Effector CD4-positive, alpha-beta T cell (primary cell): ENCODE measurements around the gene BEGAIN.

Experiments
- DNase-seq: peaks from one replicate; pipeline ENCODE4 v3.0.0-alpha.2; 2020

BEGAIN gene

GRCh38 chr14:100580316-100581227 is 6.6 kb downstream of the BEGAIN start:
- DNase-seq = no peak

GRCh38 chr14:100578552-100578951 is 8.7 kb downstream of the BEGAIN start:
- DNase-seq = no peak

DNA sequence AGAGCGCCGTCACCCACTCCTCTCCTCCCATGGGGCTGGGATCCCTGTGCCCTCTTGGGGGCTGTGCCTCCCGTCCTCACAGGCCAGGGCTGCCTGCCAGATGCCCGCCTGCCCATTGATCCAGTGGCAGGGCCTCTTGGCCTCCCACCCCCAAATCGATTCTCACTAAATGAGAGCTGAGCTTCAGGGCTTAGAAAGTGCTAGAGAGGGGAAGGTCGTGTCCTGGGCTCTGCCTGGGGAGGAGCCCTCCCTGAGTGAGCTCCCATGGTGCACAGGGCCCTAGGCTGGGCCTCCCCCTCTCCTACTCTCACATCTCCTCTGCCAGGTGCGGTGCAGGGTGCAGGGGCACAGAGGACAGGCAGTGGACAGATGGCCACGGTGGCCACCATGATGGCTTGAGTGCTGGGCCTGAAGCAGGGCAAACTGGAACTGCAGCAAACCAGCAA is 9.2 kb downstream of the BEGAIN start:
- no peak for DNase-seq

- DNase-seq = no peak
Observed at GRCh38 chr14:100577321-100577985, 9.8 kb downstream of the BEGAIN start.

DNA sequence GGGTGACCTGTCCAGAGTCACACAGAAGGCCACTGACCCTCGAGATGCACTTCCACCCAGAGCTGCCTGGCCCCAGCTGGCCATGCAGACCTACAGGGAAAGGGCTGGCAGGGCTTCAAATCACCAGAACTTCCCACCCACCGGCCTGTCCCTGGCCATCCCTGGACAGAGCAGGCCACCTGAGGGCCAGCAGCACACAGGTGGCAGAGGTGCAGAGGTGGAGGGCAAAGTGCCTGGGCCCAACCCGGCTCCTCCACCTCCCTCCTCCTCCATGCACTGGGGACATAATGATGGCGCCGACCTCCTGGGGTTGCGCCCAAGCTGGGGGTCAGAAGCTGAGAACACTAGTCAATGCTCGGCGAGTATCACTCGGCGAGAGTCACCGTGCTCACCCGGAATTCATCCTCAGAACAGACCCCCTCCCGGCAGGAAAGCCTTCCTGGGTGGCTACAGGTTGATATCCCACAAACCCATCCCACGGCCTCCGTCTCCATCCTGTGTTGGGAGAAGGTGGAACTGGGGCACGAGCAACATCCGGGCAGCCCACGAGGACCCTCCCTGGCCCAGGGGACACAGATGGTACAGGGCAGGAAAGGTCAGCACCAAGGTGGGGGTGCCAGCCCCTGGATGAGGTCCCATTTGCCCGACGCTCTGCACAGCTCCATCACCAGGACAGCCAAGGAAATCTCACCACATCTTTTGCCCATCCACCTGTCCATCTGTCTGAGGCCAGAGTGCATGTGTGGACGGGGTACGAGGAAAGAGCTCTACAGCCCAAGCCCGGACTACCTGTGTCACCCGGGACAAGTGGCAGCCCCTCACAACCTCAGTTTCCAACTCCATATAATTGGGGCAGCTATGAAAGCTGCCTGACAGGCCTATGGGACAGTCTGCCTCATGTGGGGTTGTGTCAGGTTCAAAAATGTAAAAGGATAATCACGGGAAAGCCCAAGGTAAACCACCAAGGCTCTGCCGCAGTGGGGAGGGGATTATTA is 10.8 kb downstream of the BEGAIN start:
- no peak for DNase-seq

- DNase-seq = no peak
Observed at GRCh38 chr14:100575266-100575995, 11.8 kb downstream of the BEGAIN start.

- no peak for DNase-seq
Observed at GRCh38 chr14:100574642-100575031, 12.6 kb downstream of the BEGAIN start.

DNA sequence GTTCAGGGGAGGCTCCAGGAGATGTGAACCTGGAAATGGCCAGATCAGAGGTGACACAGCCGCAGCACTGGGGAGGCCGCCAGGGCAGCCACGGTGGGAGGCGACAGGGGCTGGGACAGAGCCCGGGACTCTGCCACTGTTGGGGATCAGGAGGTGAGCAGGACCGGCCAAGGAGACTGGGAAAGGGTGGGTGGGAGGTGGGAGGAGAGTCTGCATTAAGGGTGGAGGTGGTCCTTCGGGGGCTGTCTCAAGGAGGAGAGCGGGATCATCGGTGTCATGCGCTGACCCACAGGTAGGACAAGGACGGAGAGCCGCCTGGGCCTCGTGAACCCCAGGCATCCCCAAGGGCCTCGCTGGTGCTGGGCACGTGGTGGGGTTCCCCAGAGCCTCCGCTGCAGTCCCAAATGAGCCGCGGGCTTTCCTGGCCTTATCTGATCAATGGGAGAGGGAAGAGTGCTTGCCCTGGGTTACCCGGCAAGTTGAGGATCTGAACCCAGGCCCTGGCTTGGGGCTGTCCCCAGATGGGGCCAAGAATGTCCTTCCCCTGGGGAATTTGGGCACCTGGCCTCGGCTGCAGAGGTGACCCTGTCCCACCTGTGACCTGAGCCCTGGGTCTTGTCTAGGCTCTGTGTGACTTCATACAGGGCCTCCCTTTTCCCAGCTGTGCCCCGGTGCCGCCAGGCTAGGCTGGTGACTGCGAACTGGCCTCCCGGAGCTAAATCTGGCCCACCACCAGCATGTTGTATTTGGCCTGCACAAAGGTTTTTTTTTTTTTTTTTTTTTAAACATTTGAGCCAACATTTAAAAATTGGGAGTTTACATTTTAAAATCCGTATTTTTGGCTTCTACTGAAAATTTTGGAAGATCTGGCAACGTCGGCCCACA is 13.2 kb downstream of the BEGAIN start:
- no peak for DNase-seq

DNA sequence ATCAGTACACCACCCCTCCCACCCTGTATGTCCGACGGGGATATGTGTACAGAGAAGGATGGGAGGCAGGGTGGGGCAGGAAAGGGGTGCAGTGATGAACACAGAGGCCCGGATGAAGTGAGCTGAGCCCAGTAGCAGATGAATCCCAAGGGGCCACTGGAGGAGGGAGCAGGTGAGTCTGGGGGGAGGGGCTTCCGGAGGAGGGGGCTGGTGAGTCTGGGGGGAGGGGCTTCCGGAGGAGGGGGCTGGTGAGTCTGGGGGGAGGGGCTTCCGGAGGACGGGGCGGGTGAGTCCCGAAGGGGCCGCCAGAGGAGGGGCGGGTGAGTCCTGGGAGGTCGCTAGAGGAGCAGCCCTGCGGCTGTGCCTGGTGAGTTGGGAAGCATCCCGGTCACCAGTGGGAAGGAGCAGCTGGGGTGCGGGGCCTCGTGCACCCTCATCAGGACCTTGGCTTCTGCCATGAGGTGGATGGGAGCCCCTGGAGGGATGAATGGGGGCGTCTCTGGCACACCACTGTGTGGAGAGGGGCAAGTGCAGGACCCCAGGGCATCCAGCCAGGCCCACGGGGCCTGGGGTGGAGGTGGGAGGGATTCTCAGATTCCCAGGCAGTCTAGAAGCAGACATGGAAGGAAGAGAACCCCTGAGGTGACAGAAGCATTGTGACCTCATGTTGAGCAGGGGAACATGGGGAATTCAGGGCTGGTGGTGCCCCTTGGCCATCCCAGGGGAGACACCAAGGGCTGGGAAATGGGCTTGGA is 14.0 kb downstream of the BEGAIN start:
- DNase-seq = no peak

- no peak for DNase-seq
Observed at GRCh38 chr14:100572543-100572942, 14.7 kb downstream of the BEGAIN start.

- no peak for DNase-seq
Observed at GRCh38 chr14:100571837-100572236, 15.4 kb downstream of the BEGAIN start.

- DNase-seq = no peak
Observed at GRCh38 chr14:100570726-100571454, 16.3 kb downstream of the BEGAIN start.

DNA sequence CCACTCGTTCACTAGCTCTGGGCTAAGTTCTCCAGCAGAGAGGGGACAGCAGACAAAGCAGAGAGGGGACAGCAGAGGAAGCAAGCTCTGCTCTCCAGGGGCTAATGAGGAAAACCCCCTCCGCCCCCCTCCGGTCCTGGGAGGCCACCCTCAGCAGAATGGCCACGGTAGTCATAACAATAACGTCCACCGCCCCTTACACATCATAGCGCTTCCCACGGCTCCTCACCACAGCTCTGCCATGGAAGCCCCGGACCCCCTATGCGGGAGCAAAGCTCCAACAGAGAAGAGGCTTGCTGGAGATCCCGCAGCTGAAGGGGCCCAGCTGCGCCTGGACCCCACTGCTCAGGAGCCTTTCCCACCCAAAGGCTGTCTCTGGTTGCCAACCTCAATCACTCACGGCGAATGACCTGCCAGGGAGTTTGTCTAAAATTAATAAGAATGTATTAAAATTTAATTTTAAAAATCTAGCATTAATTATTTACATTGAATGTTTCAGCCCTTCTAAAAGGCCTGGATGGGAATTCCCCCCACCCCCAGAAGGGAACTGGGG is 17.4 kb downstream of the BEGAIN start:
- DNase-seq = no peak

- DNase-seq = no peak
Observed at GRCh38 chr14:100568998-100569733, 18.1 kb downstream of the BEGAIN start.

GRCh38 chr14:100568164-100568997 is 18.8 kb downstream of the BEGAIN start:
- DNase-seq = no peak

GRCh38 chr14:100567877-100568163 is 19.4 kb downstream of the BEGAIN start:
- no peak for DNase-seq

DNA sequence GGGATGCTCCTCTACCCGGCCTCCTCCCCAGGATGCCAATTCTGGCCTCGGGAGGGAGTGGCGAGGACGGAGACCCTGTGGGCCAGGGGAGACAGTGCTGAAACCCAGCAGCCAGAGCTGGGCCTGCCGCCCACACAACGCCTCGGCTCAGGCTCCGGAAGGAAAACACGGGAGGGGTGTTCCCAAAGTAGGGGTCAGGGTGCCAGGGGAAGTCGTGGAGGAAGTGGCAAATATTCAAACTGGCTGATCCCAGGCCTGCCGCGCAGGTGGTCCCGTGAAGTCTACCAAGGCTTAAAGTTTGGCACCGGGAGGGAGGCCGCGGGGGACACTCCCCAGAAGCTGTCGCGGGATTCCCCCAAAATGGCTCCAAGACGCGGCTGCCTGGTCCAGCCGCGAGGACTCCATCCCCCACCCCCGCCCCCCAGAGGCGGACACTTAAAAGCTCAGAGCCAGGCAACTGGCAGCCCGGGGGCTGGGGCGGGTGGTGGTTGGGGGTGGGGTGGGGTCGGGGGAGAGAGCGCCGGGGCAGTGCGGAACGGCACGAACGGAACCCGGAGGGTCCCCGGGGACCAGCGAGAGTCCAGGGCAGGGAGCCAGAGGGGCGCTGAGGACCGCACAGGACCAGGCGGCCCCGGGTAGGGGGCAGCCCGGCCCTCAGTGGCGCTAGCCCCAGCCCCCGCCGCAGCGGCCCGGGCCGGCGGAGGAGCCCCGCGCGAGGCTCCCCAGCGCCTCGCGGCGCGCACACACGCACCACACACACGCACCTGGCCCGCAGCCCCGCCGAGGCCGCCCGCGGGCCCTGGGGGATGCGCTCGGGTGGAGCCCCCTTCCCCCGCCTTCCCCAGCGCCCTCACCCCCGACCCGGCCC is 20.0 kb downstream of the BEGAIN start:
- DNase-seq = no peak
